ENCODE results near the gene PTS. TPM values are rescaled to one million over a fixed set of nuclear protein-coding genes. Genes with fewer than 3 reads are reported as not detected.

Gene PTS
- total RNA-seq, 1 donor from 2014 or later, result 64.6 TPM

- FAIRE-seq (no peak), DNase-seq (ENCODE audit: low read depth) (no peak)
- Mint-ChIP-seq H3K27me3 (ENCODE audit: low read depth, unreplicated experiment) (peaks cover 7% of the 10 kb centered on the region), H3K4me1 (ENCODE audit: low read depth, unreplicated experiment) (peaks cover 31% of the 10 kb centered on the region), H3K27ac (ENCODE audit: unreplicated experiment) (no peak overlapping the region), H3K36me3 (ENCODE audit: low read depth, unreplicated experiment) (peaks cover 3% of the 10 kb centered on the region), H3K9me3 (ENCODE audit: unreplicated experiment) (no peaks in the 10 kb centered on the region), H3K4me3 (ENCODE audit: unreplicated experiment) (no peak overlapping the region)
- H2AFZ ChIP-seq (ENCODE audit: low read depth, low read length), result peak overlapping the region; percentile 93
- peak overlapping the region; percentile 54 for H3K4me3 ChIP-seq (ENCODE audit: insufficient read depth, low read depth, low read length)
- H4K20me1 ChIP-seq (ENCODE audit: insufficient read depth, low read length), result no peaks in the 10 kb centered on the region
- H3K4me2 ChIP-seq (ENCODE audit: low read length), result peak overlapping the region; percentile 89
- peaks cover 6% of the 10 kb centered on the region for H3K4me1 ChIP-seq (ENCODE audit: insufficient read depth, low read length)
- no peaks in the 10 kb centered on the region for H3K36me3 ChIP-seq (ENCODE audit: insufficient read depth, low read length)
- no peak overlapping the region for H3K27ac ChIP-seq (ENCODE audit: low read depth, low read length)
- no peaks in the 10 kb centered on the region for H3K9me3 ChIP-seq (ENCODE audit: insufficient read depth, low read depth, low read length)
- H3K79me2 ChIP-seq (ENCODE audit: insufficient read depth, low read length), result no peaks in the 10 kb centered on the region
- TF ChIP-seq CTCF (IDR thresholded peaks at IDR 0.05; ENCODE audit: insufficient read depth, low read depth, low read length) (peak; percentile 38), EZH2 (IDR thresholded peaks at IDR 0.05; ENCODE audit: insufficient read depth, low read length) (no peak)
- peaks cover 3% of the 10 kb centered on the region for H3K27me3 ChIP-seq (ENCODE audit: insufficient read depth, low read length)
- H3K9ac ChIP-seq (ENCODE audit: low read length), result peak overlapping the region; percentile 50
Observed at GRCh38 chr11:112279901-112280267, 53.7 kb downstream of the PTS start.

GRCh38 chr11:112280268-112281126 is 54.3 kb downstream of the PTS start:
- peak overlapping the region; percentile 50 for H3K9ac ChIP-seq (ENCODE audit: low read length)
- FAIRE-seq, result peak; percentile 74

More at GRCh38 chr11:112280268-112281126, 54.3 kb downstream of the PTS start:
- Histone ChIP-seq H3K27ac (ENCODE audit: low read depth, low read length) (no peak overlapping the region), H3K9me3 (ENCODE audit: insufficient read depth, low read depth, low read length) (no peaks in the 10 kb centered on the region), H3K36me3 (ENCODE audit: insufficient read depth, low read length) (no peaks in the 10 kb centered on the region), H3K4me3 (ENCODE audit: insufficient read depth, low read depth, low read length) (peak overlapping the region; percentile 54), H4K20me1 (ENCODE audit: insufficient read depth, low read length) (no peaks in the 10 kb centered on the region), H3K79me2 (ENCODE audit: insufficient read depth, low read length) (no peaks in the 10 kb centered on the region), H3K27me3 (ENCODE audit: insufficient read depth, low read length) (peaks cover 3% of the 10 kb centered on the region), H2AFZ (ENCODE audit: low read depth, low read length) (peak overlapping the region; percentile 93), H3K4me2 (ENCODE audit: low read length) (peak overlapping the region; percentile 89), H3K4me1 (ENCODE audit: insufficient read depth, low read length) (peaks cover 6% of the 10 kb centered on the region)
- Mint-ChIP-seq H3K27ac (ENCODE audit: unreplicated experiment) (peak overlapping the region; percentile 87), H3K4me1 (ENCODE audit: low read depth, unreplicated experiment) (peaks cover 32% of the 10 kb centered on the region), H3K36me3 (ENCODE audit: low read depth, unreplicated experiment) (no peaks in the 10 kb centered on the region), H3K4me3 (ENCODE audit: unreplicated experiment) (peak overlapping the region; percentile 25), H3K9me3 (ENCODE audit: unreplicated experiment) (no peaks in the 10 kb centered on the region), H3K27me3 (ENCODE audit: low read depth, unreplicated experiment) (peaks cover 7% of the 10 kb centered on the region)
- peak; percentile 74 for TF ChIP-seq CTCF (IDR thresholded peaks at IDR 0.05; ENCODE audit: insufficient read depth, low read depth, low read length)
- no peak for TF ChIP-seq EZH2 (IDR thresholded peaks at IDR 0.05; ENCODE audit: insufficient read depth, low read length)
- DNase-seq (ENCODE audit: low read depth), result peak; percentile 65
